SK-N-SH treated with all-trans-retinoic acid at 6 μM for 48 hours (cell line): ENCODE data around the gene ZRANB2.

Experiments used
- ARNTL ChIP-seq: fragments of 450-650 bp; formaldehyde crosslinking; IDR thresholded peaks from 2 replicates; pipeline ENCODE4 v1.5.0; 2020; ENCODE audit warnings: low read depth, mild to moderate bottlenecking, moderate library complexity, borderline replicate concordance
- CREB5 ChIP-seq: fragments of 250-450 bp; sonication (Bioruptor Pico); IDR thresholded peaks from 2 replicates; pipeline ENCODE4 v1.5.1; 2020; ENCODE audit warnings: low read depth, mild to moderate bottlenecking, moderate library complexity
- ESRRG ChIP-seq: fragments of 250-450 bp; sonication (Bioruptor Pico); IDR thresholded peaks from 2 replicates; pipeline ENCODE4 v1.6.1; 2021; ENCODE audit warnings: mild to moderate bottlenecking
- GLIS3 ChIP-seq: fragments of 250-450 bp; sonication (Bioruptor Pico); IDR thresholded peaks from 2 replicates; pipeline ENCODE4 v1.5.0; 2020; ENCODE audit warnings: mild to moderate bottlenecking, moderate library complexity
- OSR1 ChIP-seq: fragments of 250-450 bp; sonication (Bioruptor Pico); IDR thresholded peaks from 2 replicates; pipeline ENCODE4 v1.8.0; 2022; ENCODE audit warnings: moderate library complexity, mild to moderate bottlenecking, inconsistent platforms
- PATZ1 ChIP-seq: fragments of 250-450 bp; sonication (Bioruptor Pico); IDR thresholded peaks from 2 replicates; pipeline ENCODE4 v1.8.0; 2020; ENCODE audit warnings: mild to moderate bottlenecking, moderate library complexity, borderline replicate concordance
- RARB ChIP-seq: fragments of 250-450 bp; sonication (Bioruptor Pico); IDR thresholded peaks from 2 replicates; pipeline ENCODE4 v1.8.0; 2021; ENCODE audit warnings: mild to moderate bottlenecking, moderate library complexity
- SNAI2 ChIP-seq: fragments of 250-450 bp; sonication (Bioruptor Pico); IDR thresholded peaks from 2 replicates; pipeline ENCODE4 v1.5.0; 2020; ENCODE audit warnings: mild to moderate bottlenecking, moderate library complexity
- ZFP30 ChIP-seq: fragments of 450-650 bp; formaldehyde crosslinking; IDR thresholded peaks from 2 replicates; pipeline ENCODE4 v1.5.0; 2022; ENCODE audit warnings: mild to moderate bottlenecking, moderate library complexity
- ZNF70 ChIP-seq: fragments of 450-650 bp; formaldehyde crosslinking; IDR thresholded peaks from 2 replicates; pipeline ENCODE4 v1.5.0; 2020; ENCODE audit warnings: mild to moderate bottlenecking, moderate library complexity
- ZNF8 ChIP-seq: fragments of 450-650 bp; formaldehyde crosslinking; IDR thresholded peaks from 2 replicates; pipeline ENCODE4 v1.5.0; 2020; ENCODE audit warnings: mild to moderate bottlenecking, moderate library complexity

- TF ChIP-seq ZNF8 (CRISPR knock-in tag) (no peak), PATZ1 (no peak), RARB (no peak), ARNTL (CRISPR knock-in tag) (no peak), OSR1 (CRISPR knock-in tag) (no peak), SNAI2 (no peak), ESRRG (no peak), ZNF70 (CRISPR knock-in tag) (no peak), ZFP30 (CRISPR knock-in tag) (no peak), CREB5 (CRISPR knock-in tag) (no peak), GLIS3 (CRISPR knock-in tag) (no peak)
Observed at GRCh38 chr1:71074681-71075080, 6.2 kb downstream of the ZRANB2 start.
